Activated B cell treated with CpG ODN at 0.5 μM for 24 hours (primary cell): ENCODE data around the gene MSH6. TPM values are rescaled to one million over a fixed set of nuclear protein-coding genes. Genes with fewer than 3 reads are reported as not detected.

Experiments used
- ATAC-seq: fragments of 200-7000 bp; cut with Tn5 transposase; one replicate; pipeline ENCODE4 v1.10.0; 2021; ENCODE audit warnings: low read depth, mild to moderate bottlenecking, moderate library complexity
- CTCF ChIA-PET: fragments of 350-600 bp; sonication (Branson Sonifier 250); formaldehyde crosslinking; loops from one replicate; lab custom pipeline; 2021; ENCODE audit warnings: antibody characterized with exemption; lab: Charles Lee
- POLR2A ChIA-PET: fragments of 350-600 bp; sonication (Branson Sonifier 250); formaldehyde crosslinking; loops from one replicate; lab custom pipeline; 2021; ENCODE audit warnings: antibody characterized with exemption; lab: Charles Lee
- DNase-seq: peaks from one replicate; pipeline ENCODE4 v3.0.0; 2022
- H3K27ac Mint-ChIP-seq: one replicate; pipeline ENCODE4 v1.8.0; 2020; ENCODE audit warnings: mixed read lengths
- H3K27me3 Mint-ChIP-seq: one replicate; pipeline ENCODE4 v1.8.0; 2021; ENCODE audit warnings: mixed read lengths
- H3K36me3 Mint-ChIP-seq: one replicate; pipeline ENCODE4 v1.8.0; 2021; ENCODE audit warnings: low read depth, mixed read lengths
- H3K4me1 Mint-ChIP-seq: one replicate; pipeline ENCODE4 v1.8.0; 2021; ENCODE audit warnings: mixed read lengths
- H3K4me3 Mint-ChIP-seq: one replicate; pipeline ENCODE4 v1.8.0; 2020; ENCODE audit warnings: mild to moderate bottlenecking, mixed read lengths
- H3K9me3 Mint-ChIP-seq: one replicate; pipeline ENCODE4 v1.8.0; 2020; ENCODE audit warnings: mixed read lengths
- intact Hi-C: fragments of 100-400 bp; cut with micrococcal nuclease; formaldehyde crosslinking; loops from one replicate; pipeline ENCODE4 v1.15.1; 2024
- total RNA-seq: library from RNA; stranded (reverse); gene quantifications from 2 replicates; pipeline ENCODE4 v1.2.3, GENCODE V29; 2022
- TF ChIP-seq, protein P1 (sequence below): fragments of 200-600 bp; IDR thresholded peaks from one replicate; pipeline ENCODE4 v1.8.0; 2022; ENCODE audit warnings: antibody characterized with exemption, mild to moderate bottlenecking

MSH6 gene
- total RNA-seq, 1 donor from 2014 or later, result 40.6 TPM

- intact Hi-C loops, result no loop called here
- Mint-ChIP-seq H3K36me3 (peaks cover 95% of the 10 kb centered on the region), H3K4me3 (no peak overlapping the region), H3K27ac (no peak overlapping the region), H3K4me1 (no peaks in the 10 kb centered on the region), H3K27me3 (no peaks in the 10 kb centered on the region), H3K9me3 (peaks cover 7% of the 10 kb centered on the region)
- POLR2A ChIA-PET, result interaction anchor here (1.2 kb wide), 1 partner anchor 10 kb away, joined by 5 read pairs; no protein-coding TSS in a partner anchor
- ATAC-seq, result no peak
- CTCF ChIA-PET, result no interaction called here
- TF ChIP-seq, protein P1, sequence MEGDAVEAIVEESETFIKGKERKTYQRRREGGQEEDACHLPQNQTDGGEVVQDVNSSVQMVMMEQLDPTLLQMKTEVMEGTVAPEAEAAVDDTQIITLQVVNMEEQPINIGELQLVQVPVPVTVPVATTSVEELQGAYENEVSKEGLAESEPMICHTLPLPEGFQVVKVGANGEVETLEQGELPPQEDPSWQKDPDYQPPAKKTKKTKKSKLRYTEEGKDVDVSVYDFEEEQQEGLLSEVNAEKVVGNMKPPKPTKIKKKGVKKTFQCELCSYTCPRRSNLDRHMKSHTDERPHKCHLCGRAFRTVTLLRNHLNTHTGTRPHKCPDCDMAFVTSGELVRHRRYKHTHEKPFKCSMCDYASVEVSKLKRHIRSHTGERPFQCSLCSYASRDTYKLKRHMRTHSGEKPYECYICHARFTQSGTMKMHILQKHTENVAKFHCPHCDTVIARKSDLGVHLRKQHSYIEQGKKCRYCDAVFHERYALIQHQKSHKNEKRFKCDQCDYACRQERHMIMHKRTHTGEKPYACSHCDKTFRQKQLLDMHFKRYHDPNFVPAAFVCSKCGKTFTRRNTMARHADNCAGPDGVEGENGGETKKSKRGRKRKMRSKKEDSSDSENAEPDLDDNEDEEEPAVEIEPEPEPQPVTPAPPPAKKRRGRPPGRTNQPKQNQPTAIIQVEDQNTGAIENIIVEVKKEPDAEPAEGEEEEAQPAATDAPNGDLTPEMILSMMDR, result no peak
- no peak for DNase-seq
Observed at GRCh38 chr2:47803363-47803762, 20.4 kb downstream of the MSH6 start.

DNA sequence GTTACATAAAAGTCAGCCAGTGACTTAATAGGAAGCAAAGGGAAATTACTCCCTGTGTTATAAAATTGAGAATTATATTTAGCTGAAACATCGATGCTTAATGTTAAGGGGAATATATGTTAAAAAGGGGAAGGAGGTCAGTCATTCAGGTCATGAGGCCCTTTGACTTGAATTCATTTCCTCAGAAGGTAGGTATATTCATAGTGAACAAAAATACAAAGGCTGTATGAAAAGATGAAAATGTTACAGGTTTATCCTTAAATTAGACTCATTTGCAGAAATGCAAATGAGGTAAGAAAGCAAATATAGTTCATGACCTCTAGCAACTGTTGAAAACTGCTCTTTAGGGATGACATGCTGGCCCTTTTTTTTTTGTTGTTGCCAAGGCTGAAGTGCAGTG is 20.8 kb downstream of the MSH6 start:
- intact Hi-C loops, result no loop called here
- ChIA-PET CTCF (no interaction called here), POLR2A (no interaction called here)
- H3K27ac Mint-ChIP-seq, result no peak overlapping the region
- no peak for DNase-seq
- H3K36me3 Mint-ChIP-seq, result peaks cover 95% of the 10 kb centered on the region
- H3K9me3 Mint-ChIP-seq, result peaks cover 7% of the 10 kb centered on the region
- H3K4me1 Mint-ChIP-seq, result no peaks in the 10 kb centered on the region
- no peak for ATAC-seq
- H3K4me3 Mint-ChIP-seq, result no peak overlapping the region
- TF ChIP-seq, protein P1, result no peak
- no peaks in the 10 kb centered on the region for H3K27me3 Mint-ChIP-seq

GRCh38 chr2:47805850-47806249 is 22.9 kb downstream of the MSH6 start:
- peaks cover 7% of the 10 kb centered on the region for H3K9me3 Mint-ChIP-seq
- TF ChIP-seq, protein P1, result no peak
- H3K27me3 Mint-ChIP-seq, result no peaks in the 10 kb centered on the region
- no peak overlapping the region for H3K4me3 Mint-ChIP-seq
- DNase-seq (no peak), ATAC-seq (no peak)
- H3K36me3 Mint-ChIP-seq, result peaks cover 92% of the 10 kb centered on the region
- no peak overlapping the region for H3K27ac Mint-ChIP-seq
- intact Hi-C loops, result no loop called here
- ChIA-PET CTCF (no interaction called here), POLR2A (interaction anchor here (0.7 kb wide), 1 partner anchor 240 kb away, joined by 6 read pairs; no protein-coding TSS in a partner anchor)
- H3K4me1 Mint-ChIP-seq, result no peaks in the 10 kb centered on the region

GRCh38 chr2:47808614-47809013 is 25.7 kb downstream of the MSH6 start:
- no peaks in the 10 kb centered on the region for H3K27me3 Mint-ChIP-seq
- TF ChIP-seq, protein P1, result no peak
- no peaks in the 10 kb centered on the region for H3K4me1 Mint-ChIP-seq
- no peak overlapping the region for H3K27ac Mint-ChIP-seq
- peaks cover 93% of the 10 kb centered on the region for H3K36me3 Mint-ChIP-seq
- DNase-seq (no peak), ATAC-seq (no peak)
- H3K4me3 Mint-ChIP-seq, result no peak overlapping the region
- peaks cover under 1% of the 10 kb centered on the region for H3K9me3 Mint-ChIP-seq
- intact Hi-C loops, result no loop called here
- ChIA-PET POLR2A (no interaction called here), CTCF (no interaction called here)

DNA sequence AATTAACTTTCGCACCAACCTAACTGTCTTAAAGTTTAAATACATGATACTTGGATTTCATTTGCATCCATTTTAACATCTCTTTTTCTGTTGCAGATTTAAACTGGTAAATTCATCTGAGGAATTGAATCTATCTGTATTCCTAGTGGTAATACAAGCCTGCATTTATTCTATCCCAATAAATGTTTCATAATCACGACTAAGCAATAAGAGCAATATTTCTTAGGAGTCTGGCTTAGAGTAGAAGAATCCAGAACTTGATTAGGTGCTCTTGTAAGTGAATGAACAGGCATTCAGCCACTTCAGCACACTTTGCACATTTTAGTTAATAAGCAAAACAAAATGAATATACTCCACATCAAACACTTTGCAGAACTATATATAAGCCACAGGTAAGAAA is 27.0 kb downstream of the MSH6 start:
- H3K4me3 Mint-ChIP-seq, result no peak overlapping the region

More for the DNA sequence above, 27.0 kb downstream of the MSH6 start:
- H3K9me3 Mint-ChIP-seq, result no peaks in the 10 kb centered on the region
- peaks cover 90% of the 10 kb centered on the region for H3K36me3 Mint-ChIP-seq
- no peaks in the 10 kb centered on the region for H3K4me1 Mint-ChIP-seq
- CTCF ChIA-PET, result no interaction called here
- peak overlapping the region; percentile 24 for H3K27ac Mint-ChIP-seq
- DNase-seq (no peak), ATAC-seq (no peak)
- intact Hi-C loops, result no loop called here
- POLR2A ChIA-PET, result no interaction called here
- H3K27me3 Mint-ChIP-seq, result no peaks in the 10 kb centered on the region
- TF ChIP-seq, protein P1, result no peak
